Measurements from ENCODE around the gene ATP8B1. TPM values are rescaled to one million over a fixed set of nuclear protein-coding genes. Genes with fewer than 3 reads are reported as not detected.

Gene ATP8B1
- total and polyA plus RNA-seq, 9 of the 15 experiments (the other 6 are each of a cell fraction or from before 2014, with no cell fraction given), result 0.01 to 0.22 (median 0.03) TPM; not detected in 3

GRCh38 chr18:57629422-57629821 is 173.7 kb downstream of the ATP8B1 start:
- Histone ChIP-seq H3K27ac (ENCODE audit: extremely low read depth, low read depth, low read length) (no peak overlapping the region; the same call in 2 of the 3 replicates), H3K4me1 (replicated peaks in 1 of 2; ENCODE audit: control insufficient read depth in 2 of 2, insufficient read depth in 2 of 2, low read length in 2 of 2) (peaks cover 6 to 13% of the 10 kb centered on the region in 2 experiments; a peak in 4 of 5 replicates), H3K9me1 (ENCODE audit: control insufficient read depth, insufficient read depth, low read length) (no peaks in the 10 kb centered on the region), H2AFZ (ENCODE audit: low read depth, low read length) (peak overlapping the region; percentile 100), H3K27me3 (ENCODE audit: control insufficient read depth in 2 of 2, insufficient read depth in 2 of 2, low read length in 2 of 2) (no peaks in the 10 kb centered on the region), H3K79me2 (ENCODE audit: control insufficient read depth, insufficient read depth, low read length) (no peaks in the 10 kb centered on the region), H3K9ac (ENCODE audit: insufficient read depth in 1 of 2, low read depth in 2 of 2, low read length in 2 of 2) (no peak overlapping the region), H3K4me3 (no peak overlapping the region), H3K4me2 (ENCODE audit: insufficient read depth, low read length) (0 out of 2 replicates have a peak overlapping the region, but pooled peaks have one; percentile 77), H3K9me3 (replicated peaks; ENCODE audit: control insufficient read depth, insufficient read depth, low read depth, low read length) (no peaks in the 10 kb centered on the region), H3K36me3 (ENCODE audit: control insufficient read depth, insufficient read depth, low read length) (no peaks in the 10 kb centered on the region), H4K20me1 (replicated peaks; ENCODE audit: control insufficient read depth, insufficient read depth, low read length) (no peaks in the 10 kb centered on the region)
- intact Hi-C loops (cut with micrococcal nuclease) (no loop called here), in situ Hi-C loops (cut with MboI) (loop anchor here (10.0 to 25.0 kb wide), 2 partner anchors 233 to 495 kb away; no protein-coding TSS in a partner anchor)
- no peak for ATAC-seq
- no peak for FAIRE-seq
- no TSS peak for BruUV-seq (replicated peaks)
- ChIA-PET CTCF (ENCODE audit: low intra/inter-chr PET ratio) (interaction anchor here (1.1 kb wide), 1 partner anchor 494 kb away, joined by 5 read pairs; no protein-coding TSS in a partner anchor), POLR2A (interaction anchor here (0.9 kb wide), 1 partner anchor 10 kb away, joined by 3 read pairs; no protein-coding TSS in a partner anchor)
- WGBS (ENCODE audit: insufficient coverage, low coverage, missing lambda C conversion rate), result 100% methylated on average over 5 of the region's 9 CpGs
- DNase-seq (ENCODE audit: extremely low read depth in 1 of 4, low spot score in 3 of 4), result no peak
- TF ChIP-seq, protein P1, sequence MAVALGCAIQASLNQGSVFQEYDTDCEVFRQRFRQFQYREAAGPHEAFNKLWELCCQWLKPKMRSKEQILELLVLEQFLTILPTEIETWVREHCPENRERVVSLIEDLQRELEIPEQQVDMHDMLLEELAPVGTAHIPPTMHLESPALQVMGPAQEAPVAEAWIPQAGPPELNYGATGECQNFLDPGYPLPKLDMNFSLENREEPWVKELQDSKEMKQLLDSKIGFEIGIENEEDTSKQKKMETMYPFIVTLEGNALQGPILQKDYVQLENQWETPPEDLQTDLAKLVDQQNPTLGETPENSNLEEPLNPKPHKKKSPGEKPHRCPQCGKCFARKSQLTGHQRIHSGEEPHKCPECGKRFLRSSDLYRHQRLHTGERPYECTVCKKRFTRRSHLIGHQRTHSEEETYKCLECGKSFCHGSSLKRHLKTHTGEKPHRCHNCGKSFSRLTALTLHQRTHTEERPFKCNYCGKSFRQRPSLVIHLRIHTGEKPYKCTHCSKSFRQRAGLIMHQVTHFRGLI (CRISPR knock-in tag; IDR thresholded peaks at IDR 0.05), result no peak
- TF ChIP-seq, protein P2, sequence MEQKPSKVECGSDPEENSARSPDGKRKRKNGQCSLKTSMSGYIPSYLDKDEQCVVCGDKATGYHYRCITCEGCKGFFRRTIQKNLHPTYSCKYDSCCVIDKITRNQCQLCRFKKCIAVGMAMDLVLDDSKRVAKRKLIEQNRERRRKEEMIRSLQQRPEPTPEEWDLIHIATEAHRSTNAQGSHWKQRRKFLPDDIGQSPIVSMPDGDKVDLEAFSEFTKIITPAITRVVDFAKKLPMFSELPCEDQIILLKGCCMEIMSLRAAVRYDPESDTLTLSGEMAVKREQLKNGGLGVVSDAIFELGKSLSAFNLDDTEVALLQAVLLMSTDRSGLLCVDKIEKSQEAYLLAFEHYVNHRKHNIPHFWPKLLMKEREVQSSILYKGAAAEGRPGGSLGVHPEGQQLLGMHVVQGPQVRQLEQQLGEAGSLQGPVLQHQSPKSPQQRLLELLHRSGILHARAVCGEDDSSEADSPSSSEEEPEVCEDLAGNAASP (IDR thresholded peaks at IDR 0.05), result no peak
- no peak for TF ChIP-seq ZBTB40 (IDR thresholded peaks at IDR 0.05)
- TF ChIP-seq ZBTB40 (CRISPR knock-in tag; IDR thresholded peaks at IDR 0.05), result no peak
- TF ChIP-seq, protein P3, sequence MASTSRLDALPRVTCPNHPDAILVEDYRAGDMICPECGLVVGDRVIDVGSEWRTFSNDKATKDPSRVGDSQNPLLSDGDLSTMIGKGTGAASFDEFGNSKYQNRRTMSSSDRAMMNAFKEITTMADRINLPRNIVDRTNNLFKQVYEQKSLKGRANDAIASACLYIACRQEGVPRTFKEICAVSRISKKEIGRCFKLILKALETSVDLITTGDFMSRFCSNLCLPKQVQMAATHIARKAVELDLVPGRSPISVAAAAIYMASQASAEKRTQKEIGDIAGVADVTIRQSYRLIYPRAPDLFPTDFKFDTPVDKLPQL (IDR thresholded peaks at IDR 0.05; ENCODE audit: extremely low read depth, insufficient read length), result no peak
- no peak for TF ChIP-seq ZNF668 (CRISPR knock-in tag; IDR thresholded peaks at IDR 0.05)
